ENCODE measurements around the gene LPGAT1.

The LPGAT1 gene

DNA sequence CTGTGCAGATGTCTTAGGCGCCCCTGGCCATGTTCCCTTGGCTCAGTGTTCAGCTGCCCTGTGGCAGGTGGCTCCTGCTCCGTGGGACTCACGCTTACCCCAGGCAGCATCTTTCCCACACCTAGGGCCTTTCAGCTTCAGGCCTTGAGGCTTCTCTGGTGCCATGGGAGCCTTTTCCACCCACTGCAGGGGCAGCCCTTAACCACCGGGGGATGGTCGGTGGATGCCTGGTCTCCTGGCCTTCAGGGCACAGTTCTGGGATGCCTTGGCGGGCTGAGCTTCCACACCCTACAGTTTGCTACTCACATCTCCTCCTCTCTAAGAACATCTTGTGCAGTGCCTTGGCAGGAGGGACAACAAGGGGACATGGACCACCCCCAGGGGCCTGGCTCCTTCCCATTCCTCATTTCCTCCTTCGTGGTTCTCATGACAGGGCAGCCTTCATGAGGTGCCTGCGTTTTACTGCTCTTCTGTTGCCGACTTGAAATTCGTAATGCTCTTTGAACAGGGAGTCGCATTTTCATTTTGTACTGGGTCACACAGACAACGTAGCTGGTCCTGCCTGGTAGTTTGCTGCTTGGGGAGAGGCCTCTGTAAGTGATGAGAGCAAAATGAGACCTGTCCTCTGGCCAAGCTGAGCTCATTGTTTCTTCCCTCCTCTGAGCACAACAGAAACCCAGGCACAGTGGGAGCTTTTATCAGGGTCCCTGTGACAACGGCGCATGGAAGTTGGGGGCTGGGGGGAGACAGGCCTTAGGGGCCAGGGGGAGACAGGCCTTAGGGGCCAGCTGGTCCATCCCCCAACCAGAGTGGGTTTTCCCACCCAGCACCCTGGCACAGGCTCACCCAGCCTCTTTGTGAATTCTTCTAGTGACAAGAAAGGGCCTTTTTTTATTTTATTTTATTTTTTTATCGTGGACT, 93.2 kb downstream of the LPGAT1 start:
- Histone ChIP-seq H3K4me1 (ENCODE audit: control insufficient read depth in 1 of 2, insufficient read depth in 2 of 2, low read length in 2 of 2) (peaks cover 0 to 27% of the 10 kb centered on the region in 2 donors), H3K9me3 (ENCODE audit: control insufficient read depth in 1 of 2, low read length in 2 of 2) (no peaks in the 10 kb centered on the region), H3K4me3 (ENCODE audit: low read depth in 1 of 2, low read length in 2 of 2) (no peak overlapping the region), H3K36me3 (ENCODE audit: control insufficient read depth in 1 of 2, insufficient read depth in 2 of 2, low read length in 2 of 2) (no peaks in the 10 kb centered on the region), H3K27ac (ENCODE audit: low read depth, low read length) (no peak overlapping the region), H3K27me3 (ENCODE audit: control insufficient read depth in 1 of 2, insufficient read depth in 2 of 2, low read length in 2 of 2) (no peaks in the 10 kb centered on the region), H3K9ac (ENCODE audit: low read depth in 1 of 2, low read length in 2 of 2) (no peak overlapping the region)

DNA sequence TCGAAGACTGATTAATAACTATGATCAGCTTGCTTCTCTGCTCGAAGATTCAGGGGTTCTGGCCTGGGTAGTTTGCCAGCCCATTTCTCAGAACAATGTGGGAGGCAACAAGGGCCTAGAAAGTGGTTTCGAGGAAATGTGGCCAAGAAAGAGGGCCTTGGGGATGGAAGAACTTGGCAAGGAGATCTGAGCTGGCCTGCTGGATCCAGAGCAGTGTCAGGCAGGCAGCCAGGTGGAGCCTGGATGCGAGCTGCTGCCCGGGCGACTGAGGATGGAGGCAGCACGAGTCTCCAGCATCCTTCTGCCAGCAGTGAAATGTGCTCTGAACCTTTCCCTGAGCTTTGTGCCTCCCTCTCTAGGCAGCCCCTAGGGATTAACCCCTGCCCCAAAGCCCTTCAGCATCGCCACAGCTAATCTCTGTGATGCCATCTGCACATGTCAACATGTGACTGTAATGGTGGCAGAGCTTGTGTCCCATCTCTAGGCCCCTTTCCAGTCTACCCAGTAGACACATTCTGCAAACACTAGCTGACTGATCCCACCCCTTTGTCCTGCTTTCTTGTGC, 94.1 kb downstream of the LPGAT1 start:
- H3K9me3 ChIP-seq (ENCODE audit: control insufficient read depth in 1 of 2, low read length in 2 of 2): no peaks in the 10 kb centered on the region
- no peak overlapping the region for H3K27ac ChIP-seq (ENCODE audit: low read depth, low read length)
- H3K36me3 ChIP-seq (ENCODE audit: control insufficient read depth in 1 of 2, insufficient read depth in 2 of 2, low read length in 2 of 2): no peaks in the 10 kb centered on the region
- peaks cover 0 to 30% of the 10 kb centered on the region in 2 donors for H3K4me1 ChIP-seq (ENCODE audit: control insufficient read depth in 1 of 2, insufficient read depth in 2 of 2, low read length in 2 of 2)
- no peak overlapping the region for H3K9ac ChIP-seq (ENCODE audit: low read depth in 1 of 2, low read length in 2 of 2)
- no peak overlapping the region for H3K4me3 ChIP-seq (ENCODE audit: low read depth in 1 of 2, low read length in 2 of 2)
- no peaks in the 10 kb centered on the region for H3K27me3 ChIP-seq (ENCODE audit: control insufficient read depth in 1 of 2, insufficient read depth in 2 of 2, low read length in 2 of 2)

DNA sequence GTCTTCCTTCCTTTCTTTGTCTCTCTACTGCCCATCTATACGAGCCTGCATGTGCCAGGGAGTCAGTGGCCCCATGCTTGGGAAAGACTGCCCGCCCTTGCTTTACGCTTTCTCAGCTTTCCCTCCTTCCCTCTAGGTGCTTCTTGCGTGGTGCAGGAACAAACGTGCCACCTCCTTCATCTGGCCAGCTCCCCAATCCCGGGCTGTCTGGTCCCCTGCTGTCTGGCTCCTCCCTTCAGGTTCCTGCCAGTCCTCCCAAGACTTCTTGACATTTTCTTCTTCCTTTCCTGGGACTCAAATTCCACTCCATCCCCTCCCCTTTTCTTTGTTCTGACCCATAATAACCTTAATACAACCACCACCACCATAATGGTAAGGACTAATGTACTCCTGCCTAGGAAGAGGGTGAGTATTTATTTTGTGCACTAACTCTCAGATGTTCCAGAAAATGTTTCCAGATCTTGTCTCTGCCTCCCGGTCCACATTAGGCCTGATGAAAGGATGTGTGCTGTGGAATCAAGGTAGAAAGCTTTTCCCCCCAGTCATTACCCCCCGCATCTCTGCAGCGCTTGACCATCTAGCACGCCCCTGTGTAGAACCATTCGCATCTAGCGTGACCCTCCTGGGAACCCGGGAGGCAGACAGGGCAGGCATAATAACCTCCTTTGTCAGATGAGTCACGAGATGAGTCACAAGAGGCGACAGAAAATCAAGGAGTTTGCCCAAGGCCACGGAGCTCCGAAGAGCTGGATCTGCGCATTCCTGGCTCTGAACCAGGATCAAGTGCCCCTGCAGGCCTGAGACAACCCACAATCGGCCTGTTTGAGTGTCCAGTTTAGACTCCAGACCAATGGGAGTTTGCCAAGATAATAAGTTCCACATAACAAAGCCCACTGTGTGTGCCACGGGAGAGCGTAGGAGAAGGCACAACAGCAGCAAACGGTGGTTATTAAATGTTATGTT, 95.1 kb downstream of the LPGAT1 start:
- Histone ChIP-seq H3K4me1 (ENCODE audit: control insufficient read depth in 1 of 2, insufficient read depth in 2 of 2, low read length in 2 of 2) (peaks cover 0 to 30% of the 10 kb centered on the region in 2 donors), H3K27ac (ENCODE audit: low read depth, low read length) (no peak overlapping the region), H3K9ac (ENCODE audit: low read depth in 1 of 2, low read length in 2 of 2) (no peak overlapping the region)

DNA sequence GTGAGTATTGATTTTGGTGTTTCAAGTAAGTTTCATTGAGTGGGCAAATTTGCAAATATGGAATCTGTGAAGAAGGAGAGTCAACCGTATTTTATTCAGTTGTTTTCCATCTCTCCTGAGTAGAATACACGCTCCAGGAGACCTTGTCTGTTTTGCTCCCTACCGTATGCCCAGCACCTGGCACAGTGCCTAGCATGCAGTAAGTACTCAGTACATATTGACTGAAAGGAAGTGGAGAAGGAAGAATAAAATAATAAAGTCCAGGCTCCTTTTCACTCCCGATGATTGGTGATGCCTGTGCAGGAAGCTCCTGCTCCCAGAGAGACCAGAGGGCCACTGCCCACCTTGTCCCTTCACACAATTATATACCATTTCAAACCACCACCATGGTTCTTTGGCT, 95.8 kb downstream of the LPGAT1 start:
- no peak overlapping the region for H3K9ac ChIP-seq (ENCODE audit: low read depth in 1 of 2, low read length in 2 of 2)
- H3K4me1 ChIP-seq (ENCODE audit: control insufficient read depth in 1 of 2, insufficient read depth in 2 of 2, low read length in 2 of 2): peaks cover 0 to 30% of the 10 kb centered on the region in 2 donors
- no peaks in the 10 kb centered on the region for H3K36me3 ChIP-seq (ENCODE audit: control insufficient read depth in 1 of 2, insufficient read depth in 2 of 2, low read length in 2 of 2)
- H3K4me3 ChIP-seq (ENCODE audit: low read depth in 1 of 2, low read length in 2 of 2): no peak overlapping the region
- H3K9me3 ChIP-seq (ENCODE audit: control insufficient read depth in 1 of 2, low read length in 2 of 2): no peaks in the 10 kb centered on the region
- H3K27ac ChIP-seq (ENCODE audit: low read depth, low read length): no peak overlapping the region
- H3K27me3 ChIP-seq (ENCODE audit: control insufficient read depth in 1 of 2, insufficient read depth in 2 of 2, low read length in 2 of 2): no peaks in the 10 kb centered on the region

More for the DNA sequence above, 95.1 kb downstream of the LPGAT1 start:
- Histone ChIP-seq H3K27me3 (ENCODE audit: control insufficient read depth in 1 of 2, insufficient read depth in 2 of 2, low read length in 2 of 2) (no peaks in the 10 kb centered on the region), H3K9me3 (ENCODE audit: control insufficient read depth in 1 of 2, low read length in 2 of 2) (no peaks in the 10 kb centered on the region), H3K4me3 (ENCODE audit: low read depth in 1 of 2, low read length in 2 of 2) (no peak overlapping the region), H3K36me3 (ENCODE audit: control insufficient read depth in 1 of 2, insufficient read depth in 2 of 2, low read length in 2 of 2) (no peaks in the 10 kb centered on the region)

DNA sequence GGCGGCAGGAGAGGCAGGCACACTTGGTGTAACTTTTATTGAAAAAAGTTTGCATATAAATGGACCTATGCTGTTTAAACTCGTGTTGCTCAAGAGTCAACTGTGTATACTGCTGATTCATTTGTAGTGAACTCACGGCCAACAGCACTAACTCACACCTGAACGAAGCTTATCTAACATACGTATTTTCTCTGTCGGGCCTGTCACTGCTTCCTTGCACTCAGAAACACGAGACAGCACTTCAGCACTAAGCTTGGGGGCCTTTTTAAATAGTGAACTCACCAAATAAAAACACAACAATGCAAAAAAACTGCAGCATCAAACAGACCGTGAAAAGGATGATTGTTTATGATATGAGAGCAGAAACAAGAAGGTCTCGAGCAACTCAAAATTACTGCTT, 96.2 kb downstream of the LPGAT1 start:
- no peak overlapping the region for H3K4me3 ChIP-seq (ENCODE audit: low read depth in 1 of 2, low read length in 2 of 2)
- H3K9me3 ChIP-seq (ENCODE audit: control insufficient read depth in 1 of 2, low read length in 2 of 2): no peaks in the 10 kb centered on the region
- no peaks in the 10 kb centered on the region for H3K36me3 ChIP-seq (ENCODE audit: control insufficient read depth in 1 of 2, insufficient read depth in 2 of 2, low read length in 2 of 2)
- peaks cover 0 to 27% of the 10 kb centered on the region in 2 donors for H3K4me1 ChIP-seq (ENCODE audit: control insufficient read depth in 1 of 2, insufficient read depth in 2 of 2, low read length in 2 of 2)
- H3K9ac ChIP-seq (ENCODE audit: low read depth in 1 of 2, low read length in 2 of 2): no peak overlapping the region
- H3K27me3 ChIP-seq (ENCODE audit: control insufficient read depth in 1 of 2, insufficient read depth in 2 of 2, low read length in 2 of 2): no peaks in the 10 kb centered on the region
- H3K27ac ChIP-seq (ENCODE audit: low read depth, low read length): no peak overlapping the region

DNA sequence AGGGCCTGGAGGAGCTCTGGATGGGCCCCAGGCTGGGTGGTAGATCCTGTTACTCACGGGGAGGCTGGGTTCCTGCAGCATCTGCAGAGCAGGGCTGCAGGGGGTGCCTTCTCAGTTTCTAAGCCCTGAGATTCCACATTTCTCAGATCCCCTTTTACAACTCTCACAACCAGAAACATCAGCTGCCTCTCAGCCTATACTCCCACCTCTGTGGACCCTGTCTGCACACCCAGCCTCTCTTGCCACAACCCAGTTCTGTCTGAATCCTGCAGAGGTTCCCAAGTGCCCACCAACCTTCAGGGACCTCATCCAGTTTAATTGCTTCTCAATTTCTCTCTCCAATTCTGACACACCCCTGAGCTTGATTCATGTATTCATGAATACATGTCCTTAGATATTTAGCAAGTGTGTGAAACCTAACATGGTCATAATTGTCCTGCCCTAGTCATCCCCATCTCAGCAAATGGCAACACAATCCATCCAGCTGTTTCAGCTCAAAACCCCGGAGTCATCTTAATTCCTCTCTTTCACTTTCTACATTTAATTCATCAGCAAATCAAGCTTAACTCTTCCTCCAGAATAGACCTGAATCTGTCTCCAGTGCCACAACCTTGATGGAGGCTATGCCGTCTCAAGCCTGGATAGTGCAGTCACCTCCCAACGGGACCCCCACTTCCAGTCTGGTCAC, 98.1 kb downstream of the LPGAT1 start:
- H3K27me3 ChIP-seq (ENCODE audit: control insufficient read depth in 1 of 2, insufficient read depth in 2 of 2, low read length in 2 of 2): no peaks in the 10 kb centered on the region
- H3K4me1 ChIP-seq (ENCODE audit: control insufficient read depth in 1 of 2, insufficient read depth in 2 of 2, low read length in 2 of 2): peaks cover 0 to 20% of the 10 kb centered on the region in 2 donors
- no peak overlapping the region for H3K27ac ChIP-seq (ENCODE audit: low read depth, low read length)
- no peak overlapping the region for H3K4me3 ChIP-seq (ENCODE audit: low read depth in 1 of 2, low read length in 2 of 2)
- H3K9ac ChIP-seq (ENCODE audit: low read depth in 1 of 2, low read length in 2 of 2): no peak overlapping the region
- H3K9me3 ChIP-seq (ENCODE audit: control insufficient read depth in 1 of 2, low read length in 2 of 2): no peaks in the 10 kb centered on the region
- H3K36me3 ChIP-seq (ENCODE audit: control insufficient read depth in 1 of 2, insufficient read depth in 2 of 2, low read length in 2 of 2): no peaks in the 10 kb centered on the region

DNA sequence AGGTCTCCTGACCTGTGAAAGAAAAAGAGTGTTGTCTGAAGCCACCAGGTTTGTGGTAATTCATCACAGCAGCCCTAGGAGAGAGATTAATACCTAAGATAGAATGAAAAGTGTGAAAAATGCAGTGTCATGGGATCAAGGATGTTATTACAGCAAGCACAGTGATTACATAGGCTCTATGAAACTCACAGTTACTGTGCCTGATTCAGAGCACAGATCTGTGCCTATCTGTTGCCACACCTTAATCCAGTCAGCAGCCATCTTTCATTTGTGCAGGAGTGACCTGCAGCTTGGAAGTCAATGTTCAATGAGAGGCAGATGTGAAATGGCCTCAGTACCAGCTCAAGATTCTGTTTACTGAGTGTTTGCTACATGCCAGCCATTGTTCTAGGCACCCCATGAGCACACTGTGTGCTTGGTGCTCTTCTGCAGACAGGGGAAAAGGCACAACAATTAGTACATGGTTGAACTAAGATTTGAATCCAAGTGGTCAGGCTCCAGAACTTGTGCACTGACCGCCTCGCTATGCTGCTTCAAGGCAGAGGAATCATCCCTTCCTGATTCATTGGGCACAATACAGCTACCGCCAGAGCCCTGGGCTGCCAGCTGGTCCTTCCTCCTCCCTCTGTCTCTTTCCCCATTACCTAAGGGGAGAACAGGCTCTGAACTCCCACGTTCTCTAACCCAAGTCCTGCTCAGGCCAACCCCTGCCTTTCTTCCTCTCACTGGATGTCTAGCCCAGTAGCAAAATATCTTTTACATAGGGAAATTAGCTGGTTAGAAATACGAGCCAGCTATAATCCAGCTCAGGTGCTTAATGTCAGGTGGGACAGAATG, 98.9 kb downstream of the LPGAT1 start:
- Histone ChIP-seq H3K4me1 (ENCODE audit: control insufficient read depth in 1 of 2, insufficient read depth in 2 of 2, low read length in 2 of 2) (peaks cover 0 to 20% of the 10 kb centered on the region in 2 donors), H3K27ac (ENCODE audit: low read depth, low read length) (no peak overlapping the region), H3K9ac (ENCODE audit: low read depth in 1 of 2, low read length in 2 of 2) (no peak overlapping the region), H3K9me3 (ENCODE audit: control insufficient read depth in 1 of 2, low read length in 2 of 2) (no peaks in the 10 kb centered on the region), H3K4me3 (ENCODE audit: low read depth in 1 of 2, low read length in 2 of 2) (no peak overlapping the region), H3K27me3 (ENCODE audit: control insufficient read depth in 1 of 2, insufficient read depth in 2 of 2, low read length in 2 of 2) (no peaks in the 10 kb centered on the region), H3K36me3 (ENCODE audit: control insufficient read depth in 1 of 2, insufficient read depth in 2 of 2, low read length in 2 of 2) (no peaks in the 10 kb centered on the region)

DNA sequence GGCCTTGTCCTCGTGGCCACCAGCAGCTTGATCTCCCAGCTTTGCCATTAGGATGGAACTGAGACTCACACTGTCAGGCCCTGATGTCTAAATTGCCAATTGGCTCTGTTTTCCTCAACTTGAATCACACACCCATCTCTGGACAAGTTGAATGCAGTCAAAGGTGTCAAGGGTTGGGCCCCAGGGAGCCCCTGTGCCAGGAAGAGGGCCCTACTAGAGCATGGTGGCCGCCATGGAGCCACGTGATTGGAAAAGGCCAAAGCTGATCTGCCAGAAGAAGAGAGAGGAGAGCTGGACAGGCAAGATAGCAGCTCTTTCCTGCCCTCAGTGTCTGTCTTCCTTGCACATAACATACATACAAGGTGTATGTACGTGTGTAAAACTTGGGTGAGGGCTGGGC, 100.2 kb downstream of the LPGAT1 start:
- Histone ChIP-seq H3K9ac (ENCODE audit: low read depth in 1 of 2, low read length in 2 of 2) (no peak overlapping the region), H3K4me1 (ENCODE audit: control insufficient read depth in 1 of 2, insufficient read depth in 2 of 2, low read length in 2 of 2) (peaks cover 0 to 9% of the 10 kb centered on the region in 2 donors), H3K36me3 (ENCODE audit: control insufficient read depth in 1 of 2, insufficient read depth in 2 of 2, low read length in 2 of 2) (no peaks in the 10 kb centered on the region), H3K4me3 (ENCODE audit: low read depth in 1 of 2, low read length in 2 of 2) (no peak overlapping the region), H3K9me3 (ENCODE audit: control insufficient read depth in 1 of 2, low read length in 2 of 2) (no peaks in the 10 kb centered on the region), H3K27ac (ENCODE audit: low read depth, low read length) (no peak overlapping the region), H3K27me3 (ENCODE audit: control insufficient read depth in 1 of 2, insufficient read depth in 2 of 2, low read length in 2 of 2) (no peaks in the 10 kb centered on the region)

DNA sequence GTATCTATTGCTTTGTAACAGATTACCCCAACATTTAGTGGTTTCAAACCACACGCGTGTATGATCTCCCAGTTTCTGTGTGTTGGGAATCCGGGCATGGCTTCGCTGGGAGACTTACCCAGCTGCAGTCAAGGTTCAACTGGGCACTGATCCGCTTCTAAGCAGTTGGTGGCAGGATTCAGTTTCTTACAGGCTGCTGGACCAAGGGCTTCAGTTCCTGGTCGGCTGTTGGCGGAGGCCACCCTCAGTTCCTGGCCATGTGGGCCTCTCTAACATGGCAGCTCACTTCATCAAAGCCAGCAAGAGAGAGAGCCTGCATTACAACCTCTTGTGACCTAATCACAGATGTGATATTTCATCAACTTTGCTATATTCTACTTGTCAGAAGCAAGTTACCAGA, 101.3 kb downstream of the LPGAT1 start:
- Histone ChIP-seq H3K27ac (ENCODE audit: low read depth, low read length) (no peak overlapping the region), H3K4me3 (ENCODE audit: low read depth in 1 of 2, low read length in 2 of 2) (no peak overlapping the region), H3K9ac (ENCODE audit: low read depth in 1 of 2, low read length in 2 of 2) (no peak overlapping the region), H3K4me1 (ENCODE audit: control insufficient read depth in 1 of 2, insufficient read depth in 2 of 2, low read length in 2 of 2) (peaks cover 0 to 4% of the 10 kb centered on the region in 2 donors), H3K27me3 (ENCODE audit: control insufficient read depth in 1 of 2, insufficient read depth in 2 of 2, low read length in 2 of 2) (no peaks in the 10 kb centered on the region), H3K9me3 (ENCODE audit: control insufficient read depth in 1 of 2, low read length in 2 of 2) (no peaks in the 10 kb centered on the region), H3K36me3 (ENCODE audit: control insufficient read depth in 1 of 2, insufficient read depth in 2 of 2, low read length in 2 of 2) (no peaks in the 10 kb centered on the region)
